Prostate gland (tissue), 2 donors: ENCODE measurements around the gene GARIN1A. TPM values are rescaled to one million over a fixed set of nuclear protein-coding genes. Genes with fewer than 3 reads are reported as not detected.

Source experiments
- DNase-seq: peaks from one replicate; pipeline ENCODE4 v3.0.0-alpha.2; 2019; ENCODE audit warnings: low spot score
- H3K27ac ChIP-seq, 2 donors: fragments of 200-600 bp; sonication (generic); 2 replicates each; pipeline ENCODE4 v1.5.1; 2017 to 2019
- H3K27me3 ChIP-seq: fragments of 200-600 bp; sonication (generic); replicated peaks from 2 replicates; pipeline ENCODE4 v1.5.1; 2019; ENCODE audit not compliant: insufficient read depth
- H3K36me3 ChIP-seq, 2 donors: fragments of 200-600 bp; sonication (generic); 1 replicate in 1 of 2; 2 replicates in 1 of 2; pipeline versions ENCODE4 v1.5.1 to v1.8.1; 2017 to 2019
- H3K4me1 ChIP-seq: fragments of 200-600 bp; sonication (generic); replicated peaks from 2 replicates; pipeline ENCODE4 v1.5.1; 2019
- H3K4me3 ChIP-seq, 2 donors: fragments of 200-600 bp; sonication (generic); 2 replicates each; pipeline ENCODE4 v1.5.1; 2017 to 2019
- H3K9me3 ChIP-seq: fragments of 200-600 bp; sonication (generic); 2 replicates; pipeline ENCODE4 v1.5.1; 2017
- CTCF ChIP-seq, 4 experiments: fragments of 200-600 bp in 2 of 4; fragments of 450-650 bp in 2 of 4; sonication (generic) in 2 of 4; IDR thresholded peaks; 1 replicate in 3 of 4; 2 replicates in 1 of 4; pipeline ENCODE4 v1.5.1; 2016 to 2019; ENCODE audit warnings: antibody characterized with exemption in 4 of 4, mild to moderate bottlenecking in 2 of 4, moderate library complexity in 2 of 4
- POLR2A ChIP-seq: fragments of 450-650 bp; IDR thresholded peaks from one replicate; pipeline ENCODE4 v1.6.1; 2016; ENCODE audit warnings: antibody characterized with exemption, mild to moderate bottlenecking
- POLR2AphosphoS5 ChIP-seq: sonication (generic); formaldehyde crosslinking; IDR thresholded peaks from one replicate; pipeline ENCODE4 v1.6.1; 2017; ENCODE audit warnings: antibody characterized with exemption
- WGBS: methylation state at CpG from one replicate; pipeline ENCODE4 v1.1.5; 2018; 5-methylcytosine and 5-hydroxymethylcytosine counted together
- intact Hi-C: fragments of 100-400 bp; cut with DNase I; formaldehyde crosslinking; loops from one replicate; pipeline ENCODE4 v1.14.2; 2022
- small RNA-seq, 2 donors: library from RNA; depleted of rRNA; stranded (forward); fragments of <200 nt; gene quantifications; one replicate each; pipeline ENCODE3, GENCODE V24; 2016
- total RNA-seq, 2 donors: library from RNA; depleted of rRNA; stranded (reverse); fragments of >200 nt; gene quantifications; one replicate each; pipeline ENCODE4 v1.1.0, GENCODE V29; 2016

Gene GARIN1A
- total RNA-seq, 2 donors from 2014 or later: 0.18 to 4.5 TPM

DNA sequence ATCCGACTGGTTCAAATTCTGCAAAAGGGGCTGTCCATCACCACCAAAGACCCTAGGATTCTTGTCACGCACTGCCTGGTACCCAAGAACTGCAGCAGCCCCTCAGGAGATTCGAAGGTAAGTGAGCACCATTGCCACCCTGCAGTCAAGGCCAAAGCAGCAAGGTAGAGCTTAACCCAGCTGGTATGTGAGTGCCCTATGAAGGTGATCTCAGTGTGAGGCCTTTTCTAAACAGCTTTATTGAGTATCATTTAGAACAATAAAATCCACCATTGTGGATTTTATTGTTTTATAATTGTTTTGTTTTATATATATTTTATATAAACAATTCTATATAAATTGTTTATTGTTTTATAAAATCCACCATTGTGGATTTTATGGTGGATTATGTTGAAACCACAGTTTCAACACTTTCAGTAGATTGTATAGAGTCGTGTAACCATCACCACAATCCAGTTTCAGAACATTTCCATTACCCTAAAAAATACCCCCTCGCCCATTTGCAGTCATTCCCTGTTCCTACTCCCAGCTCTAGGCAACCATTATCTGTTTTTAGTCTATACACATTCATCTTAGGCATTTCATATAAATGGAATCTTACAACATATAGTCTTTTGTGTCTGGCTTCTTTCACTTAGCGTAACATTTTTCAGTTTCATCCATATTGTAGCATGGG, 47.0 kb downstream of the GARIN1A start:
- H3K4me1 ChIP-seq: no peaks in the 10 kb centered on the region

GRCh38 chr7:128721376-128721775, 49.3 kb downstream of the GARIN1A start:
- TF ChIP-seq POLR2A (no peak), CTCF (IDR thresholded peaks at IDR 0.05) (no peak), POLR2AphosphoS5 (no peak)
- Histone ChIP-seq H3K27ac (no peak overlapping the region), H3K36me3 (no peaks in the 10 kb centered on the region), H3K4me3 (no peak overlapping the region), H3K4me1 (no peaks in the 10 kb centered on the region), H3K27me3 (no peaks in the 10 kb centered on the region), H3K9me3 (no peaks in the 10 kb centered on the region)
- DNase-seq: no peak
- intact Hi-C loops: no loop called here

More for the DNA sequence above, 47.0 kb downstream of the GARIN1A start:
- intact Hi-C loops: no loop called here
- Histone ChIP-seq H3K36me3 (no peaks in the 10 kb centered on the region), H3K4me3 (no peak overlapping the region), H3K27me3 (no peaks in the 10 kb centered on the region), H3K27ac (no peak overlapping the region), H3K9me3 (no peaks in the 10 kb centered on the region)
- no peak for DNase-seq
- WGBS: 96% methylated on average over 6 of the region's 6 CpGs
- TF ChIP-seq CTCF (IDR thresholded peaks at IDR 0.05): no peak
- TF ChIP-seq POLR2A: no peak
- TF ChIP-seq POLR2AphosphoS5: no peak

Small RNA genes within 50 kb of the gene (small RNA-seq; reads per million reads assigned to genes)
- gene RNA5SP242 (24.5 to 102 reads per million in 2 donors), gene RNA5SP243 (0.19 to 0.60 reads per million in 2 donors), gene RNU6-177P (0 reads per million in 2 donors)

Other genes starting within 250 kb of the GARIN1A start
- 10 to 100 TPM in 1 of 2 donors, 1 to 10 TPM in 1; 6.9 to 41.5 TPM for gene HILPDA, start 216.4 kb upstream of the GARIN1A start, total RNA-seq
- 10 to 100 TPM; 16.2 to 28.9 TPM for gene METTL2B, start 195.5 kb upstream of the GARIN1A start, total RNA-seq
- gene CALU, start 67.1 kb downstream of the GARIN1A start, total RNA-seq: 10 to 100 TPM; 76.2 to 87.8 TPM
- gene OPN1SW, start 103.5 kb downstream of the GARIN1A start, total RNA-seq: not detected
- 10 to 100 TPM; 11.7 to 61.2 TPM for gene CCDC136, start 119.7 kb downstream of the GARIN1A start, total RNA-seq
- gene FLNC, start 158.1 kb downstream of the GARIN1A start, total RNA-seq: 100 to 1,000 TPM; 104 to 150 TPM
- gene ATP6V1F, start 190.6 kb downstream of the GARIN1A start, total RNA-seq: 100 to 1,000 TPM; 116 to 118 TPM
- gene KCP, start 238.4 kb downstream of the GARIN1A start, total RNA-seq: under 1 TPM in 1 of 2 donors, not detected in 1; 0.45 TPM